OCI-LY7 (cell line): ENCODE results near the gene SYT2.

ENCODE experiments used
- CTCF ChIP-seq: fragments of 200-600 bp; sonication (generic); conservative IDR thresholded peaks from 2 replicates; pipeline ENCODE4 v1.5.1; 2014; ENCODE audit warnings: mild to moderate bottlenecking, antibody characterized with exemption, low read length, moderate library complexity, mixed read lengths
- EZH2phosphoT487 ChIP-seq: fragments of 200-600 bp; sonication (generic); IDR thresholded peaks from 2 replicates; pipeline ENCODE4 v1.6.1; 2018; ENCODE audit warnings: low read depth, borderline replicate concordance, mild to moderate bottlenecking, mixed run types, antibody characterized with exemption, low read length, moderate library complexity, mixed read lengths

- no peak for TF ChIP-seq CTCF
- no peak for TF ChIP-seq EZH2phosphoT487
These were observed 121.6 kb downstream of the SYT2 start for GRCh38 chr1:202588503-202589189.
